Islet precursor cell (in vitro differentiated cells): Measurements from ENCODE around the gene ZMAT2.
"Not testable (repeated sequence)": the region's sequence is repeated elsewhere in the genome, so short reads cannot be mapped to it uniquely, and the experiment has no call there.

Experiments
- DNase-seq: peaks from one replicate; pipeline ENCODE4 v3.0.0-alpha.2; 2018

The ZMAT2 gene, protein sequence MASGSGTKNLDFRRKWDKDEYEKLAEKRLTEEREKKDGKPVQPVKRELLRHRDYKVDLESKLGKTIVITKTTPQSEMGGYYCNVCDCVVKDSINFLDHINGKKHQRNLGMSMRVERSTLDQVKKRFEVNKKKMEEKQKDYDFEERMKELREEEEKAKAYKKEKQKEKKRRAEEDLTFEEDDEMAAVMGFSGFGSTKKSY

GRCh38 chr5:140700177-140701144 lies at the start of gene ZMAT2:
TSS of gene ZMAT2 (plus strand) at chr5:140700447. CDS start at chr5:140700461, 14 bp downstream.
- peak; percentile 98 for DNase-seq

- DNase-seq: no peak
Observed at GRCh38 chr5:140658870-140659269, 41.4 kb upstream of the ZMAT2 start.

DNA sequence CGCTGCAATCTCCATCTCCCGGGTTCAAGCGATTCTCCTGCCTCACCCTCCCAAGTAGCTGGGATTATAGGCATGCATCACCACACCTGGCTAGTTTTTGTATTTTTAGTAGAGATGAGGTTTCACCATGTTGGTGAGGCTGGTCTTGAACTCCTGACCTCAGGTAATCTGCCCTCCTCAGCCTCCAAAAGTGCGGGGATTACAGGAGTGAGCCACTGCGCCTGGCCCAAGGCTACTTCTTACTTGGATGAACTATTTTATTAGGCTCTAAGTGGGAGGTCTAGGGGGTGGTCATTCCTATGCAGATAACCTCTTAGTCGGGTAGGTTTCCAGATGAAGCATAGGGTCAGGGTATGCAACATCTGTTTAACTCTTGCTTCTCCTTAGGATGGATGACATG lies 39.9 kb upstream of the ZMAT2 start:
- not testable (repeated sequence) for DNase-seq

GRCh38 chr5:140664030-140664358 lies 36.3 kb upstream of the ZMAT2 start:
- no peak for DNase-seq

DNA sequence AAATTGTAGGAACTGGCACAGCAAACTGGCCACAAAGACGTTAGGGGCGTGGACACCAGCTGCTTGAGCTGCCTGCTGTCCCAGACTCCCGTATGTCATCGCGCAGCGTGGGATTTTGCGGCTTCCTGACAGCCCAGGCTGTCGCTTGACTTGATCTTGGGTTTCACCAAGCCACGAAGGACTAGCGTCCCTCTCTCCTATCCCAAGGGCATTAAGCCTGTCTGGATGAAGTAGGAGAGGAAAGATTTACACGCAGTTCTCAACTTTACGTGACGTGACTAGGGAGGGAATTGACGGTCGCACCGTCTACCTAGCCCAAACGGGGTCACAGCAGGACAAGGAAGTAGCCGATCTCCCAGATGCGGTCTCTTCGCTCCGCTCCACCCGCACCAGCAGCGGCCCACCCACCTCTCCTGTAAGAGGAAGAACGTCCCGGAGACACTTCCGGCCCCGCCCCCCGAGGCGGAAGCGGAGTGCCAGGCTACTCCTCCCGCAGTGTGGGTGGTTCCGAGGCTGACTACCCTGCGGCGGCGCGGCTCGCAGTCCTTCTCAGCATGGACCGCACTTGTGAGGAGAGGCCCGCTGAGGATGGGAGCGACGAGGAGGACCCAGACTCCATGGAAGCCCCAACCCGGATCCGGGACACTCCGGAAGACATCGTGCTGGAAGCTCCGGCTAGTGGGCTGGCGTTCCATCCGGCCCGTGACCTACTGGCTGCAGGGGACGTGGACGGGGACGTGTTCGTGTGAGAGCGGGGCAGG lies 35.7 kb upstream of the ZMAT2 start, which contains the start of gene WDR55:
TSS of gene WDR55 (plus strand) at position 546 of the 761 bp plus-strand sequence. CDS start at position 555, 9 bp downstream.
- DNase-seq: peak; percentile 99

GRCh38 chr5:140671035-140671434 lies 29.2 kb upstream of the ZMAT2 start:
- DNase-seq: not testable (repeated sequence)

DNA sequence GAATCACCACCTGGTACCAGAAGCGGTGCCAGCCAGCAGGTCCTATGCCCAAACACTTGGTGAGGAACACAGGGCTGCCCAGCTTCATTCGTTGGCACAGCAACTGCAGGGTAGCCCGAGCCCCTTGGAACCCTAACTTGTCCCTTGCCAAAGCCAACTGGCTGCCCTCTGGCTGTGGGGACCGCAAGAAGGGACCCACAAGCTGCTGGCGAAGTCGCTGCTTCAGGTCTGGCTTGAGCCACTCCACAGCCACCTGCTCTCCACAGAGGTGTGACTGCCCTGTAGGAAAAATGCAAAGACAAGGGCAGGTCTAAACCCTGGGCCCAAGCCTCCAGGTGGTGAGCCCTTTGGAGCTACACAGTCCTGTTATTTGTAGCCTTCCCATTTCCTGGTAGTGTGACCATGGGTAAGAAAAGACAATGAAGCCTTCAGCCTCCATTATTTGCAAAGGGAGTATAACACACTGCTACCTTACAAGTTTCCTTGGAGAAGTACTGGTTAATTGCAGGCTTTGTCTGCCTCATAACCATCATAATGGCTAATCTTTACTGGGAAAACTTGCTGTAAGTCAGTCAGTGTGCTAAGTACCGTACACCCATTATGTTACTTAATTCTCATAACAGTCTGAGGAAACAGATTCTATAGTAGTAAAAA lies 28.6 kb upstream of the ZMAT2 start:
- no peak for DNase-seq

DNA sequence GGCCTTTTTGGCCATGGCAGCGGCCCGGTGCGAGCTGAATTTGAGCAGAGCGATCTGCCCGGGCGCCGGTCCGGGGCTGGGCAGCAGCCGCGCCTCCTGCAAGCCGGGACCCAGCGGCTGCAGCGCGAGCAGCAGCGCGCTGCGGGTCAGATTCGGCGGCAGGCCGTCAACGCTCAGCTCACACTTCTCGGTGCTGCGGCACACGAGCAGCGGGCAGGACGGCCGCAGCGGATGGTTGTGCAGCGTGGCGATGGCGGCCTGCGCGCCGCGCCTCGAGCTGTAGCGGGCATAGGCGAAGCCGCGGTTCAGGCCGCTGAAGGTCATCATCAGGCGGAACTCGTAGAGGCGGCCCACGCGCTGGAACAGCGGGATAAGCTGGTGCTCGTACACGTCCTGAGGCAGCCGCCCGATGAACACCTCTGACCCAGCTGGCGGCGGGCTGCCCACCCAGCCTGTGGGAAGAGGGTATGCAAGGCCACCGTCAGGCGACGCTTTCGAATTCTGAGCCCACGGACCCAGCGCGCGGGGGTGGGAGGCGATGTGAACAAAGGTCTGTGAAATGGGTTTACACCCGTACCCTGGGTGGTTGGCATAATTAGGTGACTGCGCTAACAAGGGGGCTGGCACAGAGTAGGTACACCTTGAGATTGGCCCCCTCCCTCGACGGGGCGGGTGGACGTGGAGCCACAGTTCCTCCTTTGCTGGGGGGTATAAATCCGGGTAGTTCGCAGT lies 27.6 kb upstream of the ZMAT2 start:
- DNase-seq: peak; percentile 80

- DNase-seq: no peak
Observed at GRCh38 chr5:140673187-140673976, 26.9 kb upstream of the ZMAT2 start, which contains the start of gene DND1. TSS of gene DND1 (minus strand) at chr5:140673576. CDS start at chr5:140673542, 34 bp downstream.

- DNase-seq: no peak
Observed at GRCh38 chr5:140674211-140674610, 26.0 kb upstream of the ZMAT2 start.

DNA sequence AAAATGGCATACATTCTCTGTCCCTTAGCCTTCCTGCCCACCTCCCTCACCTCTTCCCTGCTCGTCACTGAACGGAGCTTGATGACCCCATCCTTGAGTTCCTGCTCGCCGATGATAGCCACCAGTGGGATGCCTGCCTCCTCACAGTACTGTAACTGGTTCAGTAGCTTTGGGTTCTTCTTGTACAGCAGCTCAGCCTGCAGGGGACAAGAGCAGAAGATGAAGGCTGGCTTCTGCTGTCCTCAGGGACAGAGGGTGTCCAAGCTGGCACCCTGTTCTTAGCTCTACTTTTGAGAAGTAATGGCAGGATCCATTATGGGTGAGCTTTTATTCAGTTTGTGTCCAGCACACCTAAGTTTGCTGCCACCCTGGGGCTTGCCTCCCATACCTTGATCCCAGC lies 25.6 kb upstream of the ZMAT2 start:
- no peak for DNase-seq

DNA sequence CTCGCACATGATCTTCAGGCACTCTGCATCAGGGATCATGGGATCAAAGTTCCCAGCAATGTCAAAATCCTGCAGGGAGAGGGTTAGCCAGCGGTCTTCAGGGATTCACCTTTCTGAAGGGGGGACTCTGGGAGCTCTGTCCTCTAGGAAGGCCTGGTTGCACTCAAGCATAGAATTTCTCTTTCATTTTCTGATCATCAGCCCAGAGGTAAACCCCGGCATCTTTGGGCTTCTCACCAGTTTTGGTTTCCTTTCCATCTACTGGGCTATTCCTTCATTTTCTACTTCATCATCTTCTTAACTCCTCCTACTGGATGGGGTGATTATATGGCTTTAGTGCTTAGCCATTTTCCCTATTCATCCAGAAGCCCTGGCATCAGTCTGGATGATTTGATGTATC lies 22.3 kb upstream of the ZMAT2 start:
- DNase-seq: no peak

- no peak for DNase-seq
Observed at GRCh38 chr5:140678993-140679392, 21.3 kb upstream of the ZMAT2 start.

DNA sequence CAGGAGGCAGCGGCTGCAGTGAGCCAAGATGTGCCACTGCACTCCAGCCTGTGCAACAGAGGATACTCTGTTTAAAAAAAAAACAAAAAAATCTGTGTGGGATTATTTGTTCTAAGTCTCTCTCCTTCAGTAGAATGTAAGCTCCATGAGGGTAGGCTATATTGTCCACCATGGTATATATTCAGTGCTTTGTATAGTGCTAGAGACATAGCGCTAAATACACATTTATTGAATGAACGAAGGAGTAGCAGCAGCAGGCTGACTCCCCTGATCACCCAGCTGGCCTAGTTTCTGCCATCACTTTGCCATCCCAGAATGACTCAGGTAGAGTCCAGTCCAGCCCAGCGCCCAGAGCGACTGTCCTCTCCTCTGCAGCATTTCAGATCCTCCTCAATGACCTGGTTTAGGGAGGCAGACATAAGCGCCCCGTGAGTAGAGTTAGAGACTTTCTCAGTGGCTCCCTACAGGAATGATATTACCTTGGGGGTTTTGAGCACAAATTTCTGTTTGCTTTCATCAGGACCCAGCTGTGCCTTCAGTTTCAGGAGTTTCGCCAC lies 9.8 kb upstream of the ZMAT2 start:
- peak; percentile 46 for DNase-seq

DNA sequence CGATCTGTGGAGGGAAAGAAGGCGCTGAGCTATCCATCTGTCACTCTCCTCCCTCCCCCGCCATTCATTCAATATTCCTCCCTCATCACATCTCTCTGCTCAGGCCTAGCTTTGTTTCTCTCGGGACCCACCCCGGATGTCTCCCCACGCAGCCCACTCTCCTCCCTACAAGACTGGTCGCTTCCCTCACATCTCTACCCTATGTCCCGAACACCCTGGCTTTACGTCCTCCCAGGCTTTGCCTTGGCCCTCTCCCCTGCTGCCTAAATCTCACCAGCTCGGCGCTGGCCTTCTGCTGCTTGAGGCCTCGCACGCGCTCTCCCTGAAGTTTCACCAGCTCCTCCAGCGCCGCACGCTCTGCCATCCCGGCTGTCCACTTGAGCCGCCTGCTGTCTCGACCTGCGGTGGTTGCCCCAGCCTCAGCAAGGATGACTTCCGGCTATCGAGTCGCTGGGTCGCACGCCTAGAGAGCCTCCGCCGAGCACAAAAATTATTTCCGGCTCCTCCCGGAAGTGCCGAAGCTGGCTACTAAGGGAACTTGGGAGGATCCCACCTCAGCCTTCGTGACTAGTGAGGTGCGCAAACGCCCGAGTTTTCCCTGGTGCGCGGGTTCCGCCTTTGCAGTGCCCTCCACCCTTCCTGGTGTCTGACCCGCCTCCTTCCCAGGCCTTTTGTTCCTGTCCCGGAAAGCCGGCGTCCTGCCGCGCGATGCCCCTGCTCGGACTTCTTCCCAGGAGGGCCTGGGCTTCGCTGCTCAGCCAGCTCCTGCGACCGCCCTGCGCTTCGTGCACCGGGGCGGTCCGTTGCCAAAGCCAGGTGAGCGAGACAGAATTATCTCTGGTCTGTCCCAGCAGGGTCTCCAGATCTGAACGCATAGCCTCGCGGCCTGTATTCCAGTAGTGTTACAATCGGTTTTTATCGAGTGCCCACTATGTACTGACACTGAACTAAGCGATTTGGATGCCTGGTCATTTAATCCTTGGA lies 9.0 kb upstream of the ZMAT2 start, which contains the start of the genes HARS1 and HARS2:
TSS of gene HARS1 (minus strand) at position 430 of the 984 bp plus-strand sequence. CDS start at position 364, 66 bp downstream.
TSS of gene HARS2 (plus strand) at position 515 of the 984 bp plus-strand sequence. CDS start at position 709, 194 bp downstream.
- peak; percentile 98 for DNase-seq

- DNase-seq: no peak
Observed at GRCh38 chr5:140694276-140694675, 6.0 kb upstream of the ZMAT2 start.

- no peak for DNase-seq
Observed at GRCh38 chr5:140696891-140697492, 3.3 kb upstream of the ZMAT2 start.

DNA sequence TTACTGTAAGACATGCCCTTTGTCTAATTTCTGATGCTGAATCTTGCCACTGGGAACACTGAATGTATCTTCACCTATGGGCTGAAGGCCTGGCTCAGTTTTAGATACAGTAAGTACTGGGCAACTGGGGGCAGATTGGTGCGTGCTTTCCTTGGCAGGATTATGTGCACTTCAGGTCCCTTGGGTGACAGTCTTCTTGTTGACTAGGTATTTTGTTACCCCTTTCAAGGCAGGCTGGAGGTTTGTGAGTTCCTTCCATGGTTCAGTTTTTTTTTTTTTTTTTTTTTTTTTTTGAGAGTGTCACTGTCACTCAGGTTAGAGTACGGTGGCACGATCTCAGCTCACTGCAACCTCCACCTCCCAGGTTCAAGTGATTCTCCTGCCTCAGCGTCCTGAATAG lies 7.6 kb downstream of the ZMAT2 start:
- DNase-seq: no peak

DNA sequence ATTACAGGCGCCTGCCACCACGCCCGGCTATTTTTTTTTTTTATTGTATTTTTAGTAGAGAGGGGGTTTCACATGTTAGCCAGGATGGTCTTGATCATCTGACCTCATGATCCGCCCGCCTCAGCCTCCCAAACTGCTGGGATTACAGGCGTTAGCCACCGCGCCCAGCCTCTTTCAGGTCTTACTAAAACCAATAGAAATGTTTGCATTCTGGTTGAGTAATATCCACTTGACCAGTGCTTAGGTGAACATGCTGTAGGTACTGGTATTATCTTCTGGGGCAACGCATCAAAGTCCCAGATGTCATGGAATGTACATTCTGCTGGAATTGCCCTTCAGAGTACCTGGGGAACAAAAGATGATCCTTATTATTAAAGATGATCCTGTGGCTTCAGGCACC lies 8.5 kb downstream of the ZMAT2 start:
- DNase-seq: not testable (repeated sequence)
